SK-N-SH (cell line): ENCODE measurements around the gene INAFM2. TPM values are rescaled to one million over a fixed set of nuclear protein-coding genes. Genes with fewer than 3 reads are reported as not detected.

Experiments used
- CTCF ChIA-PET: fragments of 300-600, 350-600 bp; formaldehyde crosslinking; extraction: SDS; loops from one replicate; lab custom pipeline; 2021; lab: Yijun Ruan, JAX
- POLR2A ChIA-PET: fragments of 350-600 bp; sonication (Branson Sonifier 250); formaldehyde crosslinking; extraction: SDS; loops from one replicate; lab custom pipeline; 2020; ENCODE audit warnings: antibody characterized with exemption, inconsistent platforms; lab: Yijun Ruan, JAX
- DNase-seq: peaks from one replicate; pipeline ENCODE4 v3.0.0; 2012
- H2AFZ ChIP-seq: fragments of 200-600 bp; sonication (generic); 2 replicates; pipeline ENCODE4 v1.8.1; 2016; ENCODE audit warnings: antibody characterized with exemption, mild to moderate bottlenecking, low read depth
- H3F3A ChIP-seq: fragments of 200-600 bp; sonication (generic); replicated peaks from 2 replicates; pipeline ENCODE3; 2016; ENCODE audit warnings: antibody characterized with exemption, mild to moderate bottlenecking; ENCODE audit not compliant: insufficient read depth
- H3K27ac ChIP-seq, 2 experiments: fragments of 200-500 bp in 1 of 2; fragments of 200-600 bp in 1 of 2; sonication (Bioruptor generic) in 1 of 2; sonication (generic), shearing (Covaris generic) in 1 of 2; 2 replicates each; pipeline versions ENCODE4 v1.5.1 to v1.6.1; 2014 to 2016; ENCODE audit warnings: low read depth in 2 of 2, inconsistent platforms in 1 of 2, low read length in 1 of 2, mild to moderate bottlenecking in 1 of 2, mixed read lengths in 1 of 2
- H3K27me3 ChIP-seq: fragments of 200-600 bp; sonication (generic), shearing (Covaris generic); 2 replicates; pipeline ENCODE4 v1.6.1; 2016; ENCODE audit warnings: mixed run types; ENCODE audit not compliant: insufficient read depth
- H3K36me3 ChIP-seq, 2 experiments: fragments of 200-500 bp in 1 of 2; fragments of 200-600 bp in 1 of 2; sonication (Bioruptor generic) in 1 of 2; sonication (generic) in 1 of 2; replicated peaks in 1 of 2; 2 replicates each; pipeline versions ENCODE3 to v1.5.1; 2014 to 2016; ENCODE audit warnings: low read length in 1 of 2, mild to moderate bottlenecking in 1 of 2; ENCODE audit not compliant: insufficient read depth in 2 of 2, control insufficient read depth in 1 of 2
- H3K4me1 ChIP-seq, 2 experiments: fragments of 200-500 bp in 1 of 2; fragments of 200-600 bp in 1 of 2; sonication (Bioruptor generic) in 1 of 2; sonication (generic), shearing (Covaris generic) in 1 of 2; 2 replicates each; pipeline versions ENCODE4 v1.5.1 to v1.6.1; 2014 to 2016; ENCODE audit warnings: low read depth in 1 of 2, low read length in 1 of 2, mixed run types in 1 of 2; ENCODE audit not compliant: insufficient read depth in 2 of 2, control insufficient read depth in 1 of 2
- H3K4me2 ChIP-seq: fragments of 200-600 bp; sonication (generic), shearing (Covaris generic); 2 replicates; pipeline ENCODE4 v1.6.1; 2017; ENCODE audit warnings: mixed run types
- H3K4me3 ChIP-seq, 2 experiments: fragments of 200-500 bp in 1 of 2; fragments of 200-600 bp in 1 of 2; sonication (Bioruptor generic) in 1 of 2; sonication (generic), shearing (Covaris generic) in 1 of 2; 2 replicates each; pipeline versions ENCODE4 v1.5.1 to v1.8.1; 2014 to 2016; ENCODE audit warnings: low read depth in 2 of 2, inconsistent platforms in 1 of 2, low read length in 1 of 2, mild to moderate bottlenecking in 1 of 2, mixed read lengths in 1 of 2, moderate library complexity in 1 of 2
- H3K79me2 ChIP-seq: fragments of 200-600 bp; sonication (generic); 2 replicates; pipeline ENCODE4 v1.8.1; 2017; ENCODE audit warnings: mild to moderate bottlenecking; ENCODE audit not compliant: insufficient read depth
- H3K9ac ChIP-seq: fragments of 200-600 bp; sonication (generic); 2 replicates; pipeline ENCODE4 v1.6.1; 2017; ENCODE audit warnings: mixed run types
- H3K9me2 ChIP-seq: fragments of 200-600 bp; sonication (generic); 2 replicates; pipeline ENCODE4 v1.6.1; 2017; ENCODE audit warnings: mixed run types
- H3K9me3 ChIP-seq: fragments of 200-600 bp; sonication (generic); 2 replicates; pipeline ENCODE4 v1.6.1; 2017; ENCODE audit warnings: mixed run types, mild to moderate bottlenecking, moderate library complexity
- H4K20me1 ChIP-seq: fragments of 200-600 bp; sonication (generic); 2 replicates; pipeline ENCODE4 v1.6.1; 2017; ENCODE audit warnings: mild to moderate bottlenecking, mixed run types; ENCODE audit not compliant: insufficient read depth
- ELF1 ChIP-seq: IDR thresholded peaks from 2 replicates; pipeline ENCODE4 v1.4.0; 2012
- FOXM1 ChIP-seq: IDR thresholded peaks from 2 replicates; pipeline ENCODE4 v1.4.0; 2012; ENCODE audit warnings: low read depth, mild to moderate bottlenecking
- GATA2 ChIP-seq: sonication (generic); formaldehyde crosslinking; IDR thresholded peaks from 2 replicates; pipeline ENCODE4 v1.5.0; 2020; ENCODE audit warnings: mild to moderate bottlenecking, missing genetic modification reagents
- MEF2A ChIP-seq: IDR thresholded peaks from 2 replicates; pipeline ENCODE4 v1.4.0; 2012; ENCODE audit warnings: low read depth, borderline replicate concordance
- MXI1 ChIP-seq: IDR thresholded peaks from 2 replicates; pipeline ENCODE4 v1.6.1; 2012; ENCODE audit warnings: mild to moderate bottlenecking, low read depth, low read length, improper control_type of control experiment
- POLR2AphosphoS5 ChIP-seq: IDR thresholded peaks from 2 replicates; pipeline ENCODE4 v1.6.1; 2012; ENCODE audit warnings: low read depth, low read length
- RXRA ChIP-seq: IDR thresholded peaks from 2 replicates; pipeline ENCODE4 v1.4.0; 2012; ENCODE audit warnings: low read depth, mild to moderate bottlenecking, borderline replicate concordance
- SIN3A ChIP-seq: IDR thresholded peaks from 2 replicates; pipeline ENCODE4 v1.6.1; 2012; ENCODE audit warnings: low read depth, mild to moderate bottlenecking, low read length, moderate library complexity, borderline replicate concordance
- SMC3 ChIP-seq: IDR thresholded peaks from 2 replicates; pipeline ENCODE4 v1.6.1; 2012; ENCODE audit warnings: low read depth, low read length, improper control_type of control experiment
- TEAD4 ChIP-seq: IDR thresholded peaks from 2 replicates; pipeline ENCODE4 v1.4.0; 2012; ENCODE audit warnings: mild to moderate bottlenecking, borderline replicate concordance; ENCODE audit not compliant: insufficient read depth
- WGBS: methylation state at CpG from one replicate; pipeline ENCODE4 v1.1.6; 2017; ENCODE audit warnings: low lambda C conversion rate; 5-methylcytosine and 5-hydroxymethylcytosine counted together
- polyA plus RNA-seq, 3 experiments: library from polyadenylated mRNA; depleted of rRNA; stranded (reverse); fragments of >200 nt; gene quantifications; 2 replicates each; pipeline ENCODE4 v1.2.3, GENCODE V29; 2012
- TF ChIP-seq, protein P1 (sequence below): fragments of 200-600 bp; sonication (generic); IDR thresholded peaks from 2 replicates; pipeline ENCODE4 v1.6.1; 2017; ENCODE audit warnings: antibody characterized with exemption, mild to moderate bottlenecking, moderate library complexity
- TF ChIP-seq, protein P2 (sequence below): fragments of 150-350 bp; IDR thresholded peaks from 2 replicates; pipeline ENCODE4 v1.6.1; 2016; ENCODE audit warnings: mild to moderate bottlenecking, low read depth, low read length

INAFM2 gene
- polyA plus RNA-seq, 1 of the 3 experiments (the other 2 are of a cell fraction): 7.8 TPM

DNA sequence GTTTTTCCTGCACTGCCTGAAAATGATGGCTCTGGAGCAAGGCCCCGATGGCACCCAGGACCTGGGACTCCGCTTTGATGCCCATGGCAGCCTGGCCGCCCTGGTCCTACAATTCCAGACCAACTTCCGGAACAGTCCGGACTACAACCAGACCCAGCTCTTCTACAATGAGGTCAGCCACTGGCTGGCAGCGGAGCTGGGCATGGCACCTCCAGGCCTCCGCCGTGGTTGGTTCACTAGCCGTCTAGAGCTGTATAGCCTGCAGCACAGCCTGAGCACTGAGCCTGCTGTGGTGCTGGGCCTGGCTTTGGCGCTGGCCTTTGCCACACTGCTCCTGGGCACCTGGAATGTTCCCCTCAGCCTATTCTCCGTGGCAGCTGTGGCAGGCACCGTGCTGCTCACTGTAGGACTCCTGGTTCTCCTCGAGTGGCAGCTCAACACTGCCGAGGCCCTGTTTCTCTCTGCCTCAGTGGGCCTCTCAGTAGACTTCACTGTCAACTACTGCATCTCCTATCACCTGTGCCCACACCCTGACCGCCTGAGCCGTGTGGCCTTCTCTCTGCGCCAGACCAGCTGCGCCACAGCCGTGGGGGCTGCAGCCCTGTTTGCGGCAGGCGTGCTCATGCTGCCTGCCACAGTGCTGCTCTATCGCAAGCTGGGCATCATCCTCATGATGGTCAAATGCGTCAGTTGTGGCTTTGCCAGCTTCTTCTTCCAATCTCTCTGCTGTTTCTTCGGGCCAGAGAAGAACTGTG lies 45.4 kb downstream of the INAFM2 start (continued):
- no peak for TF ChIP-seq MXI1
- no peak for TF ChIP-seq SIN3A
- no peak for TF ChIP-seq TEAD4
- TF ChIP-seq, protein P1, sequence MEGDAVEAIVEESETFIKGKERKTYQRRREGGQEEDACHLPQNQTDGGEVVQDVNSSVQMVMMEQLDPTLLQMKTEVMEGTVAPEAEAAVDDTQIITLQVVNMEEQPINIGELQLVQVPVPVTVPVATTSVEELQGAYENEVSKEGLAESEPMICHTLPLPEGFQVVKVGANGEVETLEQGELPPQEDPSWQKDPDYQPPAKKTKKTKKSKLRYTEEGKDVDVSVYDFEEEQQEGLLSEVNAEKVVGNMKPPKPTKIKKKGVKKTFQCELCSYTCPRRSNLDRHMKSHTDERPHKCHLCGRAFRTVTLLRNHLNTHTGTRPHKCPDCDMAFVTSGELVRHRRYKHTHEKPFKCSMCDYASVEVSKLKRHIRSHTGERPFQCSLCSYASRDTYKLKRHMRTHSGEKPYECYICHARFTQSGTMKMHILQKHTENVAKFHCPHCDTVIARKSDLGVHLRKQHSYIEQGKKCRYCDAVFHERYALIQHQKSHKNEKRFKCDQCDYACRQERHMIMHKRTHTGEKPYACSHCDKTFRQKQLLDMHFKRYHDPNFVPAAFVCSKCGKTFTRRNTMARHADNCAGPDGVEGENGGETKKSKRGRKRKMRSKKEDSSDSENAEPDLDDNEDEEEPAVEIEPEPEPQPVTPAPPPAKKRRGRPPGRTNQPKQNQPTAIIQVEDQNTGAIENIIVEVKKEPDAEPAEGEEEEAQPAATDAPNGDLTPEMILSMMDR: no peak
- no peak for TF ChIP-seq MEF2A
- TF ChIP-seq, all 33 proteins: peak for 0

DNA sequence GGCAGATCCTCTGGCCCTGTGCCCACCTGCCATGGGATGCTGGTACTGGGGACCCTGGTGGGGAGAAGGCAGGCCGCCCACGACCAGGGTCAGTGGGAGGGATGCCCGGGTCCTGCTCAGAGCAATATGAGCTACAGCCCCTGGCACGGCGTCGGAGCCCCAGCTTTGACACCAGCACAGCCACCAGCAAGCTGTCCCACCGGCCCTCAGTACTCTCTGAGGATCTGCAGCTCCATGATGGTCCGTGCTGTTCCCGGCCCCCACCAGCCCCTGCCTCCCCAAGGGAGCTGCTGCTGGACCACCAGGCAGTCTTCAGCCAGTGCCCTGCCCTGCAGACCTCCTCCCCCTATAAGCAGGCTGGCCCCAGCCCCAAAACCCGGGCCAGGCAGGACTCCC lies 46.0 kb downstream of the INAFM2 start:
- no peak for DNase-seq
- no peak overlapping the region for H3K4me3 ChIP-seq
- TF ChIP-seq FOXM1 (no peak), MXI1 (no peak), MEF2A (no peak), ELF1 (no peak), POLR2AphosphoS5 (no peak), GATA2 (CRISPR knock-in tag) (no peak), RXRA (no peak), SMC3 (no peak)
- TF ChIP-seq, protein P2, sequence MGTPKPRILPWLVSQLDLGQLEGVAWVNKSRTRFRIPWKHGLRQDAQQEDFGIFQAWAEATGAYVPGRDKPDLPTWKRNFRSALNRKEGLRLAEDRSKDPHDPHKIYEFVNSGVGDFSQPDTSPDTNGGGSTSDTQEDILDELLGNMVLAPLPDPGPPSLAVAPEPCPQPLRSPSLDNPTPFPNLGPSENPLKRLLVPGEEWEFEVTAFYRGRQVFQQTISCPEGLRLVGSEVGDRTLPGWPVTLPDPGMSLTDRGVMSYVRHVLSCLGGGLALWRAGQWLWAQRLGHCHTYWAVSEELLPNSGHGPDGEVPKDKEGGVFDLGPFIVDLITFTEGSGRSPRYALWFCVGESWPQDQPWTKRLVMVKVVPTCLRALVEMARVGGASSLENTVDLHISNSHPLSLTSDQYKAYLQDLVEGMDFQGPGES: no peak
- no peaks in the 10 kb centered on the region for H3F3A ChIP-seq
- no peak overlapping the region for H3K4me2 ChIP-seq
- H3K36me3 ChIP-seq: no peaks in the 10 kb centered on the region
- POLR2A ChIA-PET: interaction anchor here (0.5 to 1.2 kb wide), 2 partner anchors 12 to 898 kb away, joined by 3 to 5 read pairs; partner anchors contain the start of gene DISP2
- H3K79me2 ChIP-seq: no peaks in the 10 kb centered on the region
- H4K20me1 ChIP-seq: no peaks in the 10 kb centered on the region
- no peaks in the 10 kb centered on the region for H3K9me2 ChIP-seq
- WGBS: 82% methylated on average over 5 of the region's 10 CpGs
- no peak overlapping the region for H2AFZ ChIP-seq
- H3K27me3 ChIP-seq: no peaks in the 10 kb centered on the region
- CTCF ChIA-PET: interaction anchor here (1.5 to 70.6 kb wide), 8 partner anchors 9 to 55 kb away, joined by 3 to 2194 read pairs (median 10); partner anchors contain the start of genes ANKRD63, CCDC9B, DISP2 and INAFM2
- no peak overlapping the region for H3K27ac ChIP-seq
- no peaks in the 10 kb centered on the region for H3K9me3 ChIP-seq
- H3K4me1 ChIP-seq: peaks cover 0 to 17% of the 10 kb centered on the region in 2 experiments; a peak in 1 of 4 replicates
- no peak overlapping the region for H3K9ac ChIP-seq
